Measurements from ENCODE around the gene WDR38.

Gene WDR38

DNA sequence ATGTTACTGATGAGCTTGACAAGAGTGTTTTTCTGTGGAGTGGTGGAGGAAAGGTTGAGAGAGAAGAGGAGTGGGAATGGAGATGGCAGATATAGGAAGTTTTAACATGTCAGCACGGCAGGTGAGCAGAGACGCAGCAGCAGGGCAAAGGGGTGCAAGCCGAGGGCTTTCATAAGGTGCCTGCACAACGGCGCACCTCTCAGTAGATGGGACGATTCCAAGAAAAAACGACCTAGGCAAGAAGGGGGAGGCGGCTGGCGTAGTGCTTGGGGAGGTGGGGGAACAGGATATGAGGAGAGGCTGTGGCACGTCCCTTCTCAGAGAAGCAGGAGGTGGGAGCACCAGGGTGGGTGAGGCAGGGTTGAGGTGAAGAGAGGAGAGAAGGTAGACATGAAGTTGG, 33.2 kb downstream of the WDR38 start:
- DNase-seq = no peak

DNA sequence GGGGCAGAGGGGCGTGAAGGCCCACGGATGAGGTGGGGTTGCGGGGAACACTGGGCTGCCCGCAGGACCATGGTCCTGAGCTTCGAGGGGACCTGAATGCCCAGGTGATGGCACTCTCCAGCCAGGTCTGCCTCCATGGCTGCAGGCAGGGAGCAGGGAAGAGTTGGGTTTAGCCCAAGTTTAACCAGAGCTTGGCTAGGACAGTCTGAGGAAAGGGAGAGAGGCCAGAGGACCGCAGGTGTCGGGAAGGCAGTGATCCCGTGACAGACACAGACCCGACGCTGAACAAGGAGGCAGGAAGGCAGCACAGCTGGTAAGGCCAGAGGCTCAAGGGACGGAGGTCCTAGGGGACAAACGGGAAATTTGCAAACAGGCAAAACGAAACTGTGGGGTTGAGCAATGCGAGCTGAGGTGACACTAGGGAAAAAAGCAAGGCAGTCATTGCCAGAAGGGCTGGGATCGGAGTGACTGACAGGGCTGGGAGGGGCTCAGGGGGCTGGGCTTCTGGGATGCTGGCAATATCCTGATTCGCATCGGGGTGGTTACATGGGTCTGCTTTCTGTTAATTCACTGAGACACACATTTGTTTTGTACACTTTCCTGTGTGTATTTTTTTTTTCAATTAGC, 33.7 kb downstream of the WDR38 start:
- DNase-seq = no peak

DNA sequence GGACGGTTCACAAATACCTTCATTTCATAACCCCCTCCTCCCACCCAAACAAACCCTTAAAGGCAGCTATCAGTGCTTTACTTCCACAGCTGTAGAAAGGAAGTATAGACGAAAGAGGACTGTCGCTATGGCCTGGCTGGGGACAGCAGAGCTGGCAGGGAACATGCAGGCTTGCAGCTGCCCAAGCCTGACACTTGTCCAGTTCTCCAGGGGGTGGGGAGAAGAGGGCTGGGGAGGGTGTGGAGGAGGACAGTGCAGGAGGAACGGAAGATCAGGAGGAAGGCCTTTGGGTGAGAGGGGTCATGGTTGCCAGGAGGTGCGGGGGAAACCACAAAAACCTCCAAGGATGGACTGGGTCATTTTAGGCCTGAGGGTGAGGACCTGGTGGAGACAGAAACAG, 34.6 kb downstream of the WDR38 start:
- DNase-seq = no peak

DNA sequence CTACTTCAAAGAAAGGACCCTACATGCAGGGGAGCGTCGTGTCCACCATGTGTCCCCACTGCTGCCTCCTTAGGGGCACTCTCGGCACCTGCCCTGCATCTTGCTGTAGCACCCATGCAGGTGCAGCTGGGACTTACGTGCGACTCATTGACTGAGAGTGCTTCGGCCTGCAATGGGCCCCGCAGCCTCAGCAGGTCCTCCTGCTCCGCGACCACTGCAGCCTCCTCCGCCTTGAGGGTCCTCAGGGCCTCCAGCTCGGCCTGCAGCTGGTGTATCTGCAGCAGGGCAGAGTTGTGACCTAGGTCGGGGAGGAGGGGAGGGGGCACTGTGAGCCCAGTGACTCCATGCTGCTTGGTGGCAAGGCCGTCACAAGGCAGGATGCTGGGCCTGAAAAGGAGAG, 35.7 kb downstream of the WDR38 start:
- DNase-seq = no peak

DNA sequence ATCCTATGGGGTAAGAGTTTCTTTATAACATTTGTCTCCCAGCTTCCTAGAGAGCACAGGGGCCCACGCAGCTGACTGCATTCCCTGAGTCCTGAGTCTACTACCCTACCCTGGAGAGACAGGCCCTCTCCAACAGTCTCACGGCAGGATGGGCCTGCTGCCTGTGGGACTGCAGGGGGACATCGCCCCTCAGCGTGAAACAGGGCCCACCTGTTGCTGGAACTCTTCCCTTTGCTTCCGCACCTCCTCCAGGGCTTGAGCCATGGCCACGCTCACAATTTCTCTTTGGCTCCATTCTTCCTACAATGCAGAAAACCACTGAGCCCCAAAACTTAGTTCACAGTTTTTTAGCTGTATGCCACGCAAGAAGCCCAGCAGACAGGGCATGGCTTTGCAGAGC, 36.9 kb downstream of the WDR38 start:
- DNase-seq = no peak

DNA sequence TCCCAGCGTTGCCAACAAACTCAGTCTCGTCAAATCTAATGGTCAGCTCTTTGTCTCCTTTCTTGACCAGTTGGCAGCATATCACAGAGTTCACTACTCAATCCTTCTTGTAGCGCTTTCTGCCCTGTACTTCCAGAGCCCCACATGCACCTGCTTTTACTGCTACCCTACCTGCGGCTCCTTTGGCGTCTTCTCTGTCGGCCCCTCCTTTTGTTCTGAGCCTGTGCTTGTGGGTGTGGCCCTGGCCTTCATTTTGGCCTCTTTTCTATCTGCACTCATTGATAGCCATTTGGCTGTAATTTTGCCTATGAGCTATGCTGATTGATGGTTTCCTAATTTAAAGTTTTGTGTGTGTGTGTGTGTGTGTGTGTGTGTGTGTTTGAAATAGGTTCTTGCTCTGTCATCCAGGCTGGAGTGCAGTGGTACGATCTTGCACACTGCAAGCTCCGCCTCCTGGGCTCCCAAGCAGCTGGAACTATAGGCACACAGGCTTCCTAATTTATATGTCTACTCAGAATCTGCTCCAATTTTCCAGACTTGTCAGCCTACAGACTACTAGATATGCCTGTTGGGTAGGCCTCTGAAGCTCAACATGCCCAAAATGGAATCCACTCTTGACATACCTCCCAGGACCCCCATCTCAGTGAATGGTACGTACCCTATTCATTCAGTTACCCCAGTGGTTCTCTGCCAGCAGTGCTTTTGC, 40.9 kb downstream of the WDR38 start:
- DNase-seq = no peak

DNA sequence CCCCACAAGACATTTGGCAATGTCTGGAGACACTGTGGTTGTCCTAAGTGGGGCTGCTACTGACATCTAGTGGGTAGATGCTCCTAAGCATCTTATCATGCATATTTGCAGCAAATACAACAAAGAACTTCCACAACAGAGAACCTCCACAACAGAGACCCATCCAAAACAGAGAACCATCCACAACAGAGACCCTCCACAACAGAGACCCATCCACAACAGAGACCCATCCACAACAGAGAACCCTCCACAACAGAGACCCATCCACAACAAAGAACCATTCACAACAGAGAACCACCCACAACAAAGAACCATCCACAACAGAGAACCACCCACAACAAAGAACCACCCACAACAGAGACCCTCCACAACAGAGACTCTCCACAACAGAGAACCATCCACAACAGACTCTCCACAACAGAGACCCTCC, 41.5 kb downstream of the WDR38 start:
- DNase-seq = peak; percentile 47

DNA sequence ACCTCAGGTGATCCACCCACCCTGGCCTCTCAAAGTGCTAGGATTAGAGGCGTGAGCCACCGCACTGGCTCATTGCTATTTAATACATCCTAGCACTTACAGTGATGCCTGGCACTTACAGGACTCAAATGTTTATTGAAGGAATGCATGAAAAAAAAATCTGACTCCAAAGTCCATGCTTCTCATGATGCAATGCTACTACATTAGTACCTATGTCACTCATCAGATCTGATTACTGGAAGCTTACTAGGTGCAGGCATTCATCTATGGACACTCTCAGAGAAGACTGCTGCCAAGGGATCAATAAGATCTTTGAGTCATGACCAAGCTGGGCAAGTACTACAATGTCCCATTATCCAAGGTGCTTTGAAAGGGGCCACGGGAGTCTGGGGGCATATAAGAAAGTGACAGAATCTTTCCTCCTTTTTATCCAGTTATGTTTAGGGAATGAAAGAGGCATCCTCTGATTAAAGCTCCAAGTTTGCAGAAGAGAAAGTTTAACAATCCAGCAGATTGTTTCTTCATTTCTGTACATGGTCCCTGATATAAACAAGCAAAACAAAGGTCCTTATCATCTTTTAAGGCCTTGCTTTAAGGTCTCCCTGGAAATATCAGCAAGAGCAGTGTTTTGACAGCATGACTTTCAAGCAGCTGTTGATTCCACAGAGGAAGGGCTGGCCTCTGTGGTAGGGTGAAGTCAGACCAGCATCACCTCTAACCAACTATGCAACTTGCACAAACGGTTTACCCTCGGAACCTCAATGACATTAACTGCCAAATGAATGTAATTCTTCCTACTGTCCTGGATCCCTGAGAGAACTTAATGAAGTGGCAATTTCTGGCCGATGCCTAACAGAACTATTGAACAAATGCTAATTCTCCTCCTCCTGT, 44.6 kb downstream of the WDR38 start:
- DNase-seq = no peak

DNA sequence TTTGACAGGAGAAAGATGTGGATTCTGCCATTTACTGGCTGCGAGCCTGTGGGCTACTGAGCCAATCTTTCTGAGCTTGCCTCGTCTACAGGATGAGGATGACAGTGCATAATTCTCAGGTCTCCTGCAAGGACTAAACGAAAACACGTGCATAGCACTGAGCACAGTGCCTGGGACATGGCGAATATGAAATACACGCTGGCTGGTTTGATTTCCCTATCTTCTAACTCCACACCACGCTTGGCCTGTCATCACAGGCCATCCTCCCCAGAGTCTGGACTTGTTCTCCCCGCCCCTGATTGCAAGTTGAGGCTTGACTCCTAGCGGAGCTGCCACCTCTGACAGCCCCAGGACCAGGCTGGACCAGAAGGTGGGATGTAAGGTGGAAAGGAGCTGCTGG, 46.6 kb downstream of the WDR38 start:
- DNase-seq = no peak

DNA sequence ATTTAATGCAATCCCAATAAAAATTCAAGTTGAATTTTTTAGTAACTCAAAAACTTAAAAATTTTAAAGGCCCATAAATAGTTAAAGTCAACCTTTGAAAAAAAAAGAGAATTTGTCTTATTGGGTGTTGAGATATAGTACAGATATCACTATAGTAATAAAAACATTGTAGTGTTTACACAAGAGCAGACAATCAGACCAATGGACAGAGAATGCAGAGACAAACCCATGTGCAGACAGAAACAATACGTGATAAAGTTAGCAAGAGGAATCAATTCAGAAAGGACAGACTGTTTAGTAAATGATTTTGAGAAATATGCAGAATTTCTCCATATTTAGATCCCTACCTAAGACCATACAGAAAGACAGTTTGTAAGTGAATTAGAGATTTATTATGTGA, 53.7 kb downstream of the WDR38 start:
- no peak for DNase-seq

Data from DMS53 (cell line).